Tibial nerve (tissue), 4 donors: ENCODE data around the gene TNFRSF25. TPM values are rescaled to one million over a fixed set of nuclear protein-coding genes. Genes with fewer than 3 reads are reported as not detected.

Experiments
- DNase-seq, 2 donors: peaks; one replicate each; pipeline ENCODE4 v3.0.0-alpha.2; 2019; ENCODE audit warnings: low spot score in 2 of 2
- H3K27ac ChIP-seq, 4 donors: fragments of 200-600 bp; sonication (generic) in 3 of 4; one replicate each; pipeline ENCODE4 v1.5.1; 2017 to 2019; ENCODE audit warnings: mild to moderate bottlenecking in 1 of 4
- H3K27me3 ChIP-seq, 2 donors: fragments of 200-600 bp; sonication (generic) in 1 of 2; one replicate each; pipeline versions ENCODE4 v1.5.1 to v1.6.0; 2017 to 2019
- H3K36me3 ChIP-seq, 3 donors: fragments of 200-600 bp; sonication (generic); one replicate each; pipeline ENCODE4 v1.5.1; 2018 to 2019
- H3K4me1 ChIP-seq, 4 donors: fragments of 200-600 bp; sonication (generic) in 3 of 4; one replicate each; pipeline ENCODE4 v1.5.1; 2017 to 2019
- H3K4me3 ChIP-seq, 4 donors: fragments of 200-600 bp; sonication (generic) in 3 of 4; one replicate each; pipeline ENCODE4 v1.5.1; 2017 to 2019; ENCODE audit warnings: mild to moderate bottlenecking in 1 of 4, moderate library complexity in 1 of 4
- H3K9me3 ChIP-seq, 4 donors: fragments of 200-600 bp; sonication (generic) in 3 of 4; one replicate each; pipeline ENCODE4 v1.5.1; 2017 to 2019
- CTCF ChIP-seq, 5 experiments: fragments of 200-600 bp in 3 of 5; fragments of 450-650 bp in 2 of 5; sonication (generic) in 3 of 5; IDR thresholded peaks; one replicate each; pipeline ENCODE4 v1.5.1; 2016 to 2019; ENCODE audit warnings: antibody characterized with exemption in 5 of 5, mild to moderate bottlenecking in 3 of 5, moderate library complexity in 2 of 5
- EP300 ChIP-seq, 2 donors: sonication (generic); formaldehyde crosslinking; IDR thresholded peaks; one replicate each; pipeline ENCODE4 v1.6.1; 2017; ENCODE audit warnings: antibody characterized with exemption in 2 of 2, mild to moderate bottlenecking in 1 of 2
- POLR2A ChIP-seq, 2 donors: fragments of 450-650 bp; IDR thresholded peaks; one replicate each; pipeline ENCODE4 v1.6.1; 2017; ENCODE audit warnings: antibody characterized with exemption in 2 of 2, mild to moderate bottlenecking in 2 of 2, moderate library complexity in 2 of 2
- WGBS, 2 donors: methylation state at CpG; one replicate each; pipeline ENCODE4 v1.1.5; 2018; 5-methylcytosine and 5-hydroxymethylcytosine counted together
- total RNA-seq, 4 donors: library from RNA; depleted of rRNA; stranded (reverse); fragments of >200 nt; gene quantifications; one replicate each; pipeline ENCODE4 v1.1.0, GENCODE V29; 2016

Gene TNFRSF25
- total RNA-seq, 4 donors from 2014 or later, result 32.3 to 79.8 (median 53.4) TPM

DNA sequence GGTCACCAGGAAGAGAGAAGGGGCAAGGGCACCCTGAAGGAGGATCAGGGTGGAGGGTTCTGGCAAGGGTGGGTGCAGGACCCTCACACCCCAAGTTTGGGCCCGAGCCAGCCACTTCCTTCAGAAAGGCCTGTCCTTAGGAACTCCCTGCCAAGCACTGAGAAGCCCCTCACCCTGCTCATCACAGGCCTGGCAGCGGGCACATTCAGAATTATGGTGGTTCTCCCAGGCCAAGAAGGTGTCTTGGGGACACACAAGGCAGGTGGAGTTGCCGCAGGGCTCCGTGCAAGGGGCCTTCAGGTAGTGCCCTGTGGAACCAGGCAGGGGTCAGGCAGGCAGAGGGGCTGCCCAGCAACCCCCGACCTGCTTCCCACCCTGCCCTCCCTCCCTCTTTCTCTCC is 1.1 kb downstream of the TNFRSF25 start:
- peaks cover 0 to 14% (median 8%) of the 10 kb centered on the region in 4 donors for H3K4me1 ChIP-seq
- H3K27ac ChIP-seq, result no peak overlapping the region
- DNase-seq, result no peak
- H3K4me3 ChIP-seq, result no peak overlapping the region
- WGBS, 2 donors, result 82 to 83% methylated on average over 5 of the region's 5 CpGs
- H3K9me3 ChIP-seq, result no peaks in the 10 kb centered on the region
- peaks cover 0 to 22% of the 10 kb centered on the region in 2 donors for H3K27me3 ChIP-seq
- TF ChIP-seq EP300 (IDR thresholded peaks at IDR 0.05) (no peak), CTCF (IDR thresholded peaks at IDR 0.05) (no peak), POLR2A (IDR thresholded peaks at IDR 0.05) (no peak)
- peaks cover 0 to 69% (median 0%) of the 10 kb centered on the region in 3 donors for H3K36me3 ChIP-seq

GRCh38 chr1:6464514-6464836 is 1.5 kb downstream of the TNFRSF25 start:
- peaks cover 0 to 65% (median 0%) of the 10 kb centered on the region in 3 donors for H3K36me3 ChIP-seq
- H3K27ac ChIP-seq, result no peak overlapping the region
- no peak for TF ChIP-seq EP300 (IDR thresholded peaks at IDR 0.05)
- no peak for TF ChIP-seq POLR2A (IDR thresholded peaks at IDR 0.05)
- TF ChIP-seq CTCF (IDR thresholded peaks at IDR 0.05), result no peak
- no peaks in the 10 kb centered on the region for H3K9me3 ChIP-seq
- H3K4me3 ChIP-seq, result no peak overlapping the region
- H3K4me1 ChIP-seq, result peaks cover 0 to 14% (median 11%) of the 10 kb centered on the region in 4 donors
- H3K27me3 ChIP-seq, result peaks cover 0 to 26% of the 10 kb centered on the region in 2 donors
- no peak for DNase-seq
- WGBS, 2 donors, result 70 to 75% methylated on average over 7 of the region's 7 CpGs

GRCh38 chr1:6463120-6463412 is 2.9 kb downstream of the TNFRSF25 start:
- 38 to 40% methylated on average over 1 of the region's 1 CpG for WGBS, 2 donors
- DNase-seq, result no peak
- peaks cover 0 to 26% of the 10 kb centered on the region in 2 donors for H3K27me3 ChIP-seq

DNA sequence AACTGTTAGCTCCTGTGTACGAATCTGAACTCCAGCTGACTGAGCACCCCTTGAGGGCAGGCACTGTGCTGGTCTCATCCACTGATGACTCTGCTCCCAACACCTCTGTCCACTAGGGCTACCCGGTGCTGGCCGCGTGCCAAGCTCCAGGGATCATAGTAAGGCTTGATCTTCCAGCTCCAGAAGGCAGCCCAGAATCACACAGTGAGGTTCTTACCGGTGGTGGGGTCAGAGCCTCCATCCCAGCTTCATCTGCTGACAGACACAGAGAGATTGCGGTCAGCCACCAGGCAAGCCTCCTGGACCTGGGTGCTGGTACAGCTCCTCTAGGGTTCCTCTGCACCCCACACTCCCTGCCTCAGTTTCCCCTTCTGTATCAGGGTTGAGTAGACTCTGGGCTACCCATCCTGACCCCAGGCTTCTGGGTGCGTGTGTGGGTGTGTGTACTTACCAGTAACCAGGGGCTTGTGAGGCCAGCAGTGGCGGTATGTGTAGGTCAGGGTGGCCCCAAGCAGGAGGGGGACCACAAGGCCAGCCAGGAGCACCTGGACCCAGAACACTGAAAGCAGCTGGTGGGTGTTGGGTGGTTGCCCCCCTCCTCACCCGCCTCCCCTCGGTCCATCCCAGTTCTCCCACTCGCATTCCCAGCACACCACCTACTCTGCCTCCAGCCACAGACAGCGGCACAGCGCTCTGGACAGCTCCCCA is 3.4 kb downstream of the TNFRSF25 start:
- Histone ChIP-seq H3K9me3 (no peaks in the 10 kb centered on the region), H3K27ac (peak overlapping the region in 1 of 4 donors; percentile 51), H3K4me1 (peaks cover 0 to 14% (median 11%) of the 10 kb centered on the region in 4 donors), H3K4me3 (no peak overlapping the region), H3K27me3 (peaks cover 0 to 26% of the 10 kb centered on the region in 2 donors), H3K36me3 (peaks cover 0 to 46% (median 0%) of the 10 kb centered on the region in 3 donors)
- DNase-seq, result no peak
- TF ChIP-seq POLR2A (IDR thresholded peaks at IDR 0.05) (no peak), EP300 (IDR thresholded peaks at IDR 0.05) (no peak), CTCF (IDR thresholded peaks at IDR 0.05) (no peak)
- 74 to 81% methylated on average over 12 to 13 of the region's 13 CpGs for WGBS, 2 donors

More at GRCh38 chr1:6463120-6463412, 2.9 kb downstream of the TNFRSF25 start:
- Histone ChIP-seq H3K27ac (peak overlapping the region in 1 of 4 donors; percentile 51), H3K36me3 (peaks cover 0 to 51% (median 0%) of the 10 kb centered on the region in 3 donors), H3K9me3 (no peaks in the 10 kb centered on the region), H3K4me3 (no peak overlapping the region), H3K4me1 (peaks cover 0 to 14% (median 11%) of the 10 kb centered on the region in 4 donors)
- TF ChIP-seq CTCF (IDR thresholded peaks at IDR 0.05) (no peak), EP300 (IDR thresholded peaks at IDR 0.05) (no peak), POLR2A (IDR thresholded peaks at IDR 0.05) (no peak)

DNA sequence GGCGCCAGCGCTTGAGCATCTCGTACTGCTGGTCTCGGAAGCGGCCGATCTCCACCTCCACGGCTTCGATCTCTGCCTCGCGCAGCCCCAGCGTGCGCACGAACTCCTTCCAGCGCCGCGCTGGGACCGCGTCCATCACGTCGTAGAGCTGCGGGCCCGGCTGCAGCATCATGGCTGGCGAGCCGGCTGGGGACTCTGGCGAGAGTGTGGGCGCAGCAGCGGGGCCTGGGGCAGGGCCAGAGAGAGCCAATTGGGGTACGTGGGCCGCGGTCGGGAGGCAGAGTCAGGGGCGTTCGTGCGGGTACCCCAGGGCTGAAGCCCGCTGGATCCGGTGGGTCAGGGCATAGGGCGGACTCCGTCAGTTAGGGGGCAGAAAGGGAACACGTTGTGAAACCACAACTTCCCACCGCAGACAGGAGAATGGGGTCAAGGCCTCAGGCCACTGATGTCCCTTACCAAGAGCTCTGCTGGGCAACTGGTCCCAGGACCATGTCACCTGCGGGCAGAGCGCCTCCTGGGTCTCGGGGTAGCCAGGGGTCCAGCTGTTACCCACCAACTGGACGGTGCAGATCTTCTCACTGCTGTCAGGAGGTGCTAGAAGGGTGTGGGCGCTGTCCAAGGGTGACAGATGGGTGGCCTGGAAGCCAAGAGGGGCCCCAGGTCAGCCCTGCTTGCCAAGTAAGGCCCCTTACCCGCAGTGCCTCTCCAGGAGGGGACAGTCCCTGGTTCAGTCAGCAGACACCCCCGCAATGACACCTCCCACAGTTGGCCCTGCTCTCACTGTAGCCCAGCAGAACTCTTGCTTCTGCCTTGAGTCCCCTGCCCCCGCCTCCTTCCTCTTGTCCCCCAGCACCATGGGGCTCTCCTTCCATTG is 4.2 kb downstream of the TNFRSF25 start:
- Histone ChIP-seq H3K4me1 (peaks cover 0 to 14% (median 11%) of the 10 kb centered on the region in 4 donors), H3K27me3 (peaks cover 0 to 26% of the 10 kb centered on the region in 2 donors), H3K36me3 (peaks cover 0 to 40% (median 0%) of the 10 kb centered on the region in 3 donors), H3K9me3 (no peaks in the 10 kb centered on the region), H3K4me3 (no peak overlapping the region), H3K27ac (peak overlapping the region in 3 of 4 donors; percentile 68 to 86 (median 80))
- WGBS, 2 donors, result 86 to 94% methylated on average over 48 of the region's 48 CpGs
- TF ChIP-seq EP300 (IDR thresholded peaks at IDR 0.05) (no peak), CTCF (IDR thresholded peaks at IDR 0.05) (no peak), POLR2A (IDR thresholded peaks at IDR 0.05) (no peak)
- DNase-seq, result no peak
